GM13976 (cell line): ENCODE measurements around the gene STOX1.
A peak's percentile ranks its signal among the peaks of the same experiment; 100 is the strongest.

Experiments used
- DNase-seq: peaks from one replicate; pipeline ENCODE4 v3.0.0; 2012; ENCODE audit warnings: low spot score
- in situ Hi-C: fragments of 300-500 bp; cut with MboI; formaldehyde crosslinking; loops from one replicate; pipeline ENCODE4 v1.12.0; 2022; ENCODE audit warnings: low sequenced_read_pairs, mixed read lengths, inconsistent platforms; ENCODE audit not compliant: unreplicated experiment
- TF ChIP-seq, protein P1 (sequence below): IDR thresholded peaks from 2 replicates; pipeline ENCODE4 v1.5.1; 2012; ENCODE audit warnings: borderline replicate concordance, mild to moderate bottlenecking; ENCODE audit not compliant: insufficient read depth; ENCODE audit errors: extremely low read depth, missing control alignments, control extremely low read depth

The STOX1 gene

DNA sequence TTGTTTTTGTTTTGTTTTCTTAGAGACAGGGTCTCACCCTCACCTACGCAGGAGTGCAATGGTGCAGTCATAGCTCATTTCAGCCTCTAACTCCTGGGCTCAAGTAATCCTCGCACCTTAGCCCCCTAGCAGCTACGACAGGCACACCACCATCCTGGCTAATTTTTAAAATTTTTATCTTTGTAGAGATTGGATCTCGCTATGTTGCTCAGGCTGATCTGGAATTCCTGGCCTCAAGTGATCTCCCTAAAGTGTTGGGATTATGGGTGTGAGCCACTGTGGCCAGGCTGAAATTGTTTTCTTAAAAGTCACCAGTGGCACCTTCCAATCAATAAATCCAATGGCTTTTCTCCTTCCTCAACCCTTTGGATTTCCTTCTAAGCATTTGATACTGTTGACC, 52.9 kb downstream of the STOX1 start:
- in situ Hi-C loops = no loop called here
- TF ChIP-seq, protein P1, sequence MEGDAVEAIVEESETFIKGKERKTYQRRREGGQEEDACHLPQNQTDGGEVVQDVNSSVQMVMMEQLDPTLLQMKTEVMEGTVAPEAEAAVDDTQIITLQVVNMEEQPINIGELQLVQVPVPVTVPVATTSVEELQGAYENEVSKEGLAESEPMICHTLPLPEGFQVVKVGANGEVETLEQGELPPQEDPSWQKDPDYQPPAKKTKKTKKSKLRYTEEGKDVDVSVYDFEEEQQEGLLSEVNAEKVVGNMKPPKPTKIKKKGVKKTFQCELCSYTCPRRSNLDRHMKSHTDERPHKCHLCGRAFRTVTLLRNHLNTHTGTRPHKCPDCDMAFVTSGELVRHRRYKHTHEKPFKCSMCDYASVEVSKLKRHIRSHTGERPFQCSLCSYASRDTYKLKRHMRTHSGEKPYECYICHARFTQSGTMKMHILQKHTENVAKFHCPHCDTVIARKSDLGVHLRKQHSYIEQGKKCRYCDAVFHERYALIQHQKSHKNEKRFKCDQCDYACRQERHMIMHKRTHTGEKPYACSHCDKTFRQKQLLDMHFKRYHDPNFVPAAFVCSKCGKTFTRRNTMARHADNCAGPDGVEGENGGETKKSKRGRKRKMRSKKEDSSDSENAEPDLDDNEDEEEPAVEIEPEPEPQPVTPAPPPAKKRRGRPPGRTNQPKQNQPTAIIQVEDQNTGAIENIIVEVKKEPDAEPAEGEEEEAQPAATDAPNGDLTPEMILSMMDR = no peak
- DNase-seq = no peak

GRCh38 chr10:68895041-68895440, 67.7 kb downstream of the STOX1 start:
- in situ Hi-C loops = no loop called here
- DNase-seq = no peak
- TF ChIP-seq, protein P1 = no peak

DNA sequence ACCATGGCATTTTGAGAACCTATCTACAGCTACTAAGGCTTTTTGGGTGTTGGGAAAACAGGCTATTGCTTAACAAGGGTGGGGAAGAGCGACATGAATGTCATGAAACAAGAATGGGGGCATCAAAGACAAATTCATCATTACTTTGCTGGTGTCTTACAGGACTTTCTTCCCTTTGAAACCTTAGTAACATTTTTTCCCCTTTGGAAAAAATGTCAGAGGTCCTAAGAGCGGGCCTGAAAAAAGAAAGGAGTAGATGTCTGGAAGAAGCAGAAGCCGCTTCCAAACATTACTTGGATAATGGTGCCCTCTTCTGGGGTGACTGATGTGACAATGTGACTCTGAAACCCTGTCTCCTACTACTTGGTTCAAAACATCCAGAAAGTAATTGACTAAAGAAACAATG, 70.0 kb downstream of the STOX1 start:
- DNase-seq = peak; percentile 51
- in situ Hi-C loops = no loop called here
- TF ChIP-seq, protein P1 = peak; percentile 36

DNA sequence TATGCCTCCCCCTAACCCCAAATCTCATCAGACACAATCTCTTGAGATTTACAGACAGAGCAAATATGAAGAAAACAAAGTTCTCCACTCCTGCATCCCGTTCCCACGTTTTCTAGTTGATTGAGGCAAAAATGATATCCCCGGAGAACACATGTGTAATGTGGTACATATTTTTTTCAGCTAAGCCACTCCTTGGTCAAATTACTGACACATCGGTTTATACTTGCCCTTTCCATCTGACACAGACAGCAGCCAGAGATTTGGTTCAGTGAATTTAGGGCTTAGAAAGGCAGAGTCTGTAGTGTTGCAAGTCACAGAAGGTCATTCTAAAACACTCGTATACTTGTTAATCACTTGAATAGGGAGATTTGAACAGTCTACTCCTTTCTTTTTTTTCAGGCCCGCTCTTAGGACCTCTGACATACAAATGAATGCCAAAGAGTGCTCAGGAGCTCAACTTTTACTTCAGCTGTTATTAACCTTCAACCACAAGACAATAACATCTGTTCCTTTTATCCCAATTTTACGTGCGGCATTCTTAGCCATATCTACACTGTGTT, 71.9 kb downstream of the STOX1 start:
- in situ Hi-C loops = no loop called here
- TF ChIP-seq, protein P1 = no peak
- DNase-seq = no peak

DNA sequence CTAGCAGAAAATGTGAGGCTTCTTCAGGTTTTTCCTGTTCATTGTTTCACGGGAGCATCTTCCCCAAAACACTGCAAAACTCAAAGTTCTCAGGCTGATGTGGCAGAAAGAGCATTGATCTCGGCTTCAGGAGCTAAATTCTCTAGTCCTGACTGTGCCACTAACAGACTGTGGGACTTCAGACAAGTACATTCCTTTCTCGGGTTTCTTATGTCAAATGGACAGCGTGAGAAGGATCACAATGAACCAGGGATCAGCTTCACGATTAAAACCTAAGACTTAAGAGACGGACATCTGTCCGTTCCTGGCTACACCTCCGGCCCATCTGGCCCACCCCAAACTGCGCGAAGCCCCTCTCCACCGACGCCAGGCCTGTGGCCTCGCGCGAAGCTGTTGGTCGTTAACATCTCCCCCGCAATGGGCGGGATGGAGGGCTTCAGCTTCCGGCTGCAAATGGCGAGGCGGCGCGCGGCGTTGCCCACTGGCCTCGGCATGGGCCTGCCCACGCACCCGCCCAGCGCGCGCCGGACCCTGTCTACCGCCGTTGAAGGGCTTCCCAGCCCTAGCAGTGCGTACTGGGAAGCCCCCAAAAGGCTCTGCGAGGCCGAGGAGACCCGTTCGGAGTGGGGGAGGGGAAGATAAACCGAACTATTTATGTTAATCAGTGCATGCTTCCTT, 73.2 kb downstream of the STOX1 start:
- DNase-seq = no peak
- TF ChIP-seq, protein P1 = no peak
- in situ Hi-C loops = no loop called here

- TF ChIP-seq, protein P1 = no peak
These were observed 74.0 kb downstream of the STOX1 start, which contains the start of gene DDX50 for GRCh38 chr10:68901105-68901927. Gene DDX50, plus strand, starts transcription at chr10:68901315. Its CDS starts 70 bp downstream, at chr10:68901385.

More at GRCh38 chr10:68901105-68901927, 74.0 kb downstream of the STOX1 start, which contains the start of gene DDX50:
- in situ Hi-C loops = no loop called here
- peak; percentile 94 for DNase-seq
